GM21717 (cell line): ENCODE data around the gene GMPPA.

Experiments
- ATAC-seq: cut with Tn5 transposase; IDR thresholded peaks from one replicate; pipeline ENCODE4 v1.9.1; 2021; ENCODE audit warnings: mild to moderate bottlenecking, moderate library complexity; ENCODE audit not compliant: unreplicated experiment

Gene GMPPA

DNA sequence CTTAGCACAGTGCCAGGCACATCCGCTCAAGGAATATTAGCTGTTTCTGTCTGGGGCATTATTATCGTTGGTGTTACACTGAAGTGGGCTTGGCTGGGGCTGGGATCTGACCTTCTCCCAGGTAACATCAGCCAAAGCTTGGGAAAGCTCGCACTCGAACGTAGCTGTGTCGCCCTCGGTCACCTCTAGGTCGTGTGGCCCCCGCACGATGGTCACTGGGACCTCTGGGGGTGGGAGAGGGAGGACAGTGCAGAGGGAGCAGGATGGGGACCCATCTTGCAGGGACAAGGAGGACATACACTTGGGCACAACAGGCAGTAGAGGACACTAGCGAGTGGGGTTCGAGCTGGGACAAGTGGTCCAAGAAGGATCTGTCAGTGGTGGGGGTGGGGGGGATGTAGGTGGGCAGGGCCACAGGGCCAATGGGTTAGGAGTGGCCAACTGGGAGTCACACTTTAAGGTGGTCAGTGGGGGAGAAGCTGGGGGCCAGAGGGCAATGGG is 54.8 kb downstream of the GMPPA start:
- no peak for ATAC-seq

DNA sequence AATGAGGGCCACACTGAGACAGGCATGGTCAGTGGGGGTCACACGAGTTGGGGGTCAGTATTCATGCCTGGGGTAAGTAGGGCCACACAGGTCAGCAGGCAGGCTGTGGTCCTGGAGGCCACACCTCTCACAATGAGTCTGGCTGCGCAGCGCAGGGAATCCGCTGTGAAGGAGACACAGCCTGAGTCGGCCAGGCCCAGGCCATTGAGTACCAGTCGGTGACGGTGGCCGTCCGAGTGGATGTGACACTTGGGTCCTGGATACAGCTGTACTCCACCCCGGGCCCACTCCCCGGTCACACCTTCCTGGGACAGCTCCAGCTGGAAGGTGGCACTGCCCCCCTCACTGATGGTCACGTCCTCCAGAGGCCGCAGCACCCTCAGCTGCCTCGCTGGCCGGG is 55.7 kb downstream of the GMPPA start:
- no peak for ATAC-seq

DNA sequence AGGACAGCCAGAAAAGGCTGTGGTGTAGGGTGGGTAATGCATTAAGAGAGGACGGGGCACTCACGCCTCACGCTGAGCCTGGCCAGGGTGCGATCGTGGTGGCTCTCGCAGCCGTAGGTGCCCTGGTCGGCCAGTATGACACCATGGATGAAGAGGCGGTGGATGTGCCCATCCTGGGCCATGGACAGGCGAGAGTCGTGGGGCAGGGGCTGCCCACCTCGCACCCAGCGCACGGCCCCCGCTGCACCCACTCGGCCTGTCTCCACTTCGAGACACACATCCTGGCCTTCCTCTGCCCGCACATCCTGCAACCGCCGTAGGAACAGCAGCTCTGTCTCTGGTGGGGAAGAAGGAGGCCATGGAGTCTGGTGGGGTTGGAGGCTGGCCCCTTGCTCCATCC is 57.3 kb downstream of the GMPPA start:
- ATAC-seq, result no peak

- ATAC-seq, result no peak
Observed at GRCh38 chr2:219556413-219556812, 57.7 kb downstream of the GMPPA start.
